HepG2 (cell line): ENCODE measurements around the gene DAB1. TPM values are rescaled to one million over a fixed set of nuclear protein-coding genes. Genes with fewer than 3 reads are reported as not detected.

Experiments used
- ATAC-seq: fragments of 200-7000 bp; cut with Tn5 transposase; 3 replicates; pipeline ENCODE4 v1.9.1; 2020; ENCODE audit warnings: mild to moderate bottlenecking, moderate library complexity
- BruUV-seq: library from RNA; stranded (reverse); fragments of 400-500 nt; replicated peaks from 2 replicates; lab custom pipeline; 2021; lab: Mats Ljungman, UMichigan
- CTCF ChIA-PET: fragments of 300-600 bp; formaldehyde crosslinking; extraction: SDS; loops from one replicate; lab custom pipeline; 2021; ENCODE audit warnings: low total read pairs, inconsistent platforms, low intra/inter-chr PET ratio; lab: Yijun Ruan, JAX
- POLR2A ChIA-PET: fragments of 350-600 bp; sonication (Branson Sonifier 250); formaldehyde crosslinking; loops from one replicate; lab custom pipeline; 2020; ENCODE audit warnings: antibody characterized with exemption, inconsistent platforms; lab: Yijun Ruan, JAX
- DNase-seq: peaks from one replicate; pipeline ENCODE4 v3.0.0-alpha.2; 2015; ENCODE audit warnings: low spot score
- FAIRE-seq: peaks from 3 replicates; lab custom pipeline; 2011; peaks lifted over from hg19 to GRCh38; lab: Jason Lieb, UNC
- H2AFZ ChIP-seq: one replicate; pipeline ENCODE4 v1.6.1; 2011; ENCODE audit warnings: low read length, inconsistent platforms
- H3K27ac ChIP-seq: fragments of 300-600 bp; 3 replicates; pipeline ENCODE4 v1.8.0; 2011; ENCODE audit warnings: mixed run types, mild to moderate bottlenecking, mixed read lengths, low read length, inconsistent platforms; ENCODE audit not compliant: insufficient read depth; ENCODE audit errors: extremely low read length
- H3K27me3 ChIP-seq, 2 experiments: fragments of 200-600 bp in 1 of 2; 2 replicates in 1 of 2; 3 replicates in 1 of 2; pipeline versions ENCODE4 v1.6.0 to v1.8.0; 2011; ENCODE audit warnings: low read length in 2 of 2, mild to moderate bottlenecking in 2 of 2, moderate library complexity in 2 of 2, inconsistent platforms in 1 of 2; ENCODE audit not compliant: insufficient read depth in 2 of 2, control insufficient read depth in 1 of 2
- H3K36me3 ChIP-seq, 2 experiments: fragments of 200-600 bp in 1 of 2; replicated peaks in 1 of 2; 2 replicates in 1 of 2; 3 replicates in 1 of 2; pipeline versions ENCODE4 v1.5.1 to v1.8.0; 2011; ENCODE audit warnings: low read length in 2 of 2, inconsistent platforms in 1 of 2; ENCODE audit not compliant: insufficient read depth in 2 of 2, control insufficient read depth in 1 of 2
- H3K4me1 ChIP-seq: 2 replicates; pipeline ENCODE4 v1.5.1; 2012; ENCODE audit warnings: low read length, inconsistent platforms; ENCODE audit not compliant: insufficient read depth
- H3K4me2 ChIP-seq: 2 replicates; pipeline ENCODE4 v1.6.0; 2011; ENCODE audit warnings: low read depth, low read length, inconsistent platforms
- H3K4me3 ChIP-seq, 3 experiments: fragments of 200-600 bp in 1 of 3; sonication (generic), shearing (Covaris generic) in 1 of 3; replicated peaks in 1 of 3; 2 replicates each; pipeline ENCODE4 v1.5.1; 2011 to 2016; ENCODE audit warnings: low read length in 3 of 3, inconsistent platforms in 2 of 3, low read depth in 2 of 3, mild to moderate bottlenecking in 2 of 3, control low read depth in 1 of 3, mixed read lengths in 1 of 3; ENCODE audit not compliant: insufficient read depth in 1 of 3
- H3K79me2 ChIP-seq: one replicate; pipeline ENCODE4 v1.6.1; 2011; ENCODE audit warnings: low read length, inconsistent platforms; ENCODE audit not compliant: insufficient read depth
- H3K9ac ChIP-seq: 2 replicates; pipeline ENCODE4 v1.6.0; 2011; ENCODE audit warnings: mild to moderate bottlenecking, low read depth, low read length, inconsistent platforms; ENCODE audit not compliant: insufficient read depth
- H3K9me3 ChIP-seq: 2 replicates; pipeline ENCODE4 v1.5.1; 2012; ENCODE audit warnings: mild to moderate bottlenecking, low read length
- H4K20me1 ChIP-seq: 2 replicates; pipeline ENCODE4 v1.6.0; 2011; ENCODE audit warnings: inconsistent platforms, mild to moderate bottlenecking, low read length, moderate library complexity; ENCODE audit not compliant: insufficient read depth
- ISX ChIP-seq: sonication (generic); formaldehyde crosslinking; conservative IDR thresholded peaks from 2 replicates; pipeline ENCODE4 v1.5.0; 2020; ENCODE audit warnings: missing genetic modification reagents
- RNF2 ChIP-seq: fragments of 450-650 bp; conservative IDR thresholded peaks from 2 replicates; pipeline ENCODE4 v1.6.1; 2016; ENCODE audit warnings: low read depth
- SIN3A ChIP-seq: IDR thresholded peaks from 2 replicates; pipeline ENCODE4 v1.6.1; 2011; ENCODE audit warnings: low read depth, mild to moderate bottlenecking, control low read depth, low read length, borderline replicate concordance
- ZUFSP ChIP-seq: sonication (generic); formaldehyde crosslinking; IDR thresholded peaks from 2 replicates; pipeline ENCODE4 v1.9.0; 2021; ENCODE audit warnings: missing genetic modification reagents, mild to moderate bottlenecking, borderline replicate concordance
- in situ Hi-C: cut with HindIII; loops from 2 replicates; pipeline ENCODE4 v1.10.0; 2017; ENCODE audit warnings: low pct_unique_long_range_greater_than_20kb; ENCODE audit not compliant: extremely low pct_ligation_motif_present
- intact Hi-C: fragments of 100-400 bp; cut with micrococcal nuclease; formaldehyde crosslinking; loops from one replicate; pipeline ENCODE4 v1.10.0; 2022; ENCODE audit not compliant: unreplicated experiment
- polyA plus RNA-seq, 8 experiments: library from polyadenylated mRNA; depleted of rRNA in 3 of 8; stranded (reverse) in 7 of 8; unstranded in 1 of 8; fragments of >200 nt; fragmentation: Illumina TruSeq in 4 of 8; extraction: Trizol in 4 of 8; gene quantifications; 2 replicates each; pipeline versions ENCODE4 v1.2.1 to v1.2.3, GENCODE V29; 2011 to 2016; ENCODE audit warnings: low read depth in 4 of 8, missing spikeins in 1 of 8, mixed read lengths in 1 of 8; ENCODE audit not compliant: insufficient read depth in 1 of 8
- total RNA-seq, 5 experiments: library from RNA; depleted of rRNA; stranded (reverse); fragments of >200 nt; fragmentation: Illumina TruSeq; extraction: Trizol; gene quantifications; 2 replicates each; pipeline ENCODE4 v1.2.3, GENCODE V29; 2016; ENCODE audit warnings: low read depth in 1 of 5
- TF ChIP-seq, protein P1 (sequence below): sonication (generic); formaldehyde crosslinking; IDR thresholded peaks from 2 replicates; pipeline ENCODE4 v1.8.0; 2022; ENCODE audit warnings: low read depth, missing genetic modification reagents

Gene DAB1
- total and polyA plus RNA-seq, 2 of the 13 experiments (the other 11 are each of a cell fraction or from before 2014, with no cell fraction given) = 0.04 to 0.13 TPM

DNA sequence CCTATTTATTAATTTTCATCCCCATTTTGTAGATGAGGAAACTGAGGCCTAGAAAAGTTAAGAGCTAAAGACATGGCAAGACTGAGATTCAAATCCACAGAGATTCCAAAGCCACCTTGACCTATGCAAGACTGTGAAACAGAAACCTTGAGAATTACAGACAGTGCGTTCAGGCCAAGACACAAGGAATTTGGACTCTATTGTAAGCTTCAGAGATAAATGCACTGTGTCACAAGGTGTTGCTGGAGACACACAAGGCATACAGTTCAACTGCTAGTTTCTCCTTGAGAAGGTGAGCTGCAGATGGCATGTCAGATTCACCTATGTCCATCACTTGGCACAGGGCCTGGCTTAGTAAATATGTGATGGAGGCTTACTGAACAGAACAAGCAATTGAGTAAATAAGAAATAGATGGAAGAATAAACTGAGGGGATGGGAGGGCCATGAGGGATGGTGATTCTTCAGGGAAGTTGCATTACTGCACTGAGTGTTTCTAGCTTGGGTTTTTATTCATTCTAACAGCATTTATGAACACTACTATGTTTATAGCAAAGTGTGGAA is 215.0 kb downstream of the DAB1 start (continued):
- TF ChIP-seq ISX (CRISPR knock-in tag) (no peak), ZUFSP (CRISPR knock-in tag) (no peak)

GRCh38 chr1:57206038-57206437 is 217.8 kb downstream of the DAB1 start:
- H3K4me3 ChIP-seq = no peak overlapping the region
- H3K79me2 ChIP-seq = no peaks in the 10 kb centered on the region
- TF ChIP-seq, protein P1, sequence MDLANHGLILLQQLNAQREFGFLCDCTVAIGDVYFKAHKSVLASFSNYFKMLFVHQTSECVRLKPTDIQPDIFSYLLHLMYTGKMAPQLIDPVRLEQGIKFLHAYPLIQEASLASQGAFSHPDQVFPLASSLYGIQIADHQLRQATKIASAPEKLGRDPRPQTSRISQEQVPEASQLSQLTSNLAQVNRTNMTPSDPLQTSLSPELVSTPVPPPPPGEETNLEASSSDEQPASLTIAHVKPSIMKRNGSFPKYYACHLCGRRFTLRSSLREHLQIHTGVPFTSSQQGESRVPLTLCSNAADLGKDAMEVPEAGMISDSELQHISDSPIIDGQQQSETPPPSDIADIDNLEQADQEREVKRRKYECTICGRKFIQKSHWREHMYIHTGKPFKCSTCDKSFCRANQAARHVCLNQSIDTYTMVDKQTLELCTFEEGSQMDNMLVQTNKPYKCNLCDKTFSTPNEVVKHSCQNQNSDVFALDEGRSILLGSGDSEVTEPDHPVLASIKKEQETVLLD = no peak
- TF ChIP-seq SIN3A = no peak
- no peak for TF ChIP-seq RNF2
- TF ChIP-seq, all 625 proteins: peak for 0
- no peak for DNase-seq
- Histone ChIP-seq H3K9me3 (no peaks in the 10 kb centered on the region), H3K36me3 (no peaks in the 10 kb centered on the region), H4K20me1 (no peaks in the 10 kb centered on the region), H2AFZ (no peak overlapping the region), H3K4me2 (no peak overlapping the region), H3K27ac (no peak overlapping the region), H3K9ac (no peak overlapping the region), H3K27me3 (no peaks in the 10 kb centered on the region), H3K4me1 (no peaks in the 10 kb centered on the region)
- CTCF ChIA-PET = no interaction called here
- ATAC-seq = no peak
- in situ Hi-C loops = no loop called here
- intact Hi-C loops = no loop called here
- POLR2A ChIA-PET = no interaction called here
- no TSS peak for BruUV-seq
- FAIRE-seq = no peak
